H1 (cell line): ENCODE results near the gene FNDC3A. TPM values are rescaled to one million over a fixed set of nuclear protein-coding genes. Genes with fewer than 3 reads are reported as not detected.

Experiments used
- CTCF ChIA-PET: fragments of 300-600 bp; sonication (Branson Sonifier 250); formaldehyde crosslinking; loops from one replicate; lab custom pipeline; 2021; ENCODE audit not compliant: partially characterized antibody; lab: Charles Lee
- POLR2A ChIA-PET: fragments of 300-600 bp; sonication (Branson Sonifier 250); formaldehyde crosslinking; loops from one replicate; lab custom pipeline; 2021; ENCODE audit warnings: inconsistent platforms; ENCODE audit not compliant: partially characterized antibody; lab: Charles Lee
- DNase-seq, 2 experiments: peaks; one replicate each; pipeline versions ENCODE4 v3.0.0 to v3.0.0-alpha.2; 2010 to 2022; ENCODE audit warnings: low spot score in 2 of 2, low read depth in 1 of 2, mixed read lengths in 1 of 2
- FAIRE-seq: peaks from 2 replicates; lab custom pipeline; 2011; peaks lifted over from hg19 to GRCh38; lab: Jason Lieb, UNC
- H2AFZ ChIP-seq: 2 replicates; pipeline ENCODE4 v1.8.1; 2012; ENCODE audit warnings: low read length, inconsistent platforms
- H2AK5ac ChIP-seq: 2 replicates; pipeline ENCODE4 v1.6.1; 2013; ENCODE audit warnings: low read depth, low read length
- H2BK120ac ChIP-seq: replicated peaks from 2 replicates; pipeline ENCODE3; 2013; ENCODE audit warnings: low read depth, low read length, inconsistent platforms
- H2BK12ac ChIP-seq: 2 replicates; pipeline ENCODE4 v1.6.1; 2013; ENCODE audit warnings: low read depth, low read length
- H2BK15ac ChIP-seq: 2 replicates; pipeline ENCODE4 v1.6.1; 2013; ENCODE audit warnings: low read length
- H2BK20ac ChIP-seq: 2 replicates; pipeline ENCODE4 v1.6.1; 2013; ENCODE audit warnings: low read length
- H2BK5ac ChIP-seq: 2 replicates; pipeline ENCODE4 v1.6.1; 2013; ENCODE audit warnings: low read depth, low read length
- H3K14ac ChIP-seq: 2 replicates; pipeline ENCODE4 v1.6.1; 2013; ENCODE audit warnings: inconsistent platforms; ENCODE audit not compliant: insufficient read length
- H3K18ac ChIP-seq: 2 replicates; pipeline ENCODE4 v1.6.1; 2013; ENCODE audit warnings: low read length; ENCODE audit errors: extremely low read depth
- H3K23ac ChIP-seq: 2 replicates; pipeline ENCODE4 v1.6.1; 2013; ENCODE audit warnings: inconsistent platforms; ENCODE audit not compliant: insufficient read length
- H3K23me2 ChIP-seq: 2 replicates; pipeline ENCODE4 v1.6.1; 2013; ENCODE audit warnings: low read depth, low read length
- H3K27ac ChIP-seq: 2 replicates; pipeline ENCODE4 v1.6.1; 2011; ENCODE audit warnings: low read depth, low read length, inconsistent platforms
- H3K27me3 ChIP-seq, 4 experiments: replicated peaks in 1 of 4; 1 replicate in 1 of 4; 2 replicates in 3 of 4; pipeline versions ENCODE4 v1.6.1 to v1.8.1; 2011 to 2013; ENCODE audit warnings: low read length in 3 of 4, mild to moderate bottlenecking in 3 of 4, inconsistent platforms in 2 of 4, mixed read lengths in 2 of 4, moderate library complexity in 1 of 4; ENCODE audit not compliant: control insufficient read depth in 3 of 4, insufficient read depth in 3 of 4; ENCODE audit errors: extremely low read depth in 1 of 4
- H3K36me3 ChIP-seq, 4 experiments: 2 replicates each; pipeline versions ENCODE4 v1.6.1 to v1.8.1; 2011 to 2013; ENCODE audit warnings: mild to moderate bottlenecking in 4 of 4, low read length in 3 of 4, moderate library complexity in 2 of 4, control low read depth in 1 of 4, inconsistent platforms in 1 of 4; ENCODE audit not compliant: insufficient read depth in 4 of 4, control insufficient read depth in 2 of 4
- H3K4ac ChIP-seq: replicated peaks from 2 replicates; pipeline ENCODE3; 2013; ENCODE audit warnings: low read length, low read depth, mixed read lengths, inconsistent platforms; ENCODE audit not compliant: insufficient read length
- H3K4me1 ChIP-seq, 4 experiments: replicated peaks in 1 of 4; 1 replicate in 1 of 4; 2 replicates in 3 of 4; pipeline versions ENCODE4 v1.6.1 to v1.8.1; 2011 to 2013; ENCODE audit warnings: low read length in 3 of 4, inconsistent platforms in 2 of 4, mixed read lengths in 1 of 4; ENCODE audit not compliant: insufficient read depth in 4 of 4, control insufficient read depth in 3 of 4
- H3K4me2 ChIP-seq, 2 experiments: 2 replicates each; pipeline versions ENCODE4 v1.6.1 to v1.8.1; 2011 to 2013; ENCODE audit warnings: low read depth in 2 of 2, low read length in 2 of 2, control low read depth in 1 of 2, inconsistent platforms in 1 of 2, mild to moderate bottlenecking in 1 of 2; ENCODE audit not compliant: insufficient read depth in 1 of 2
- H3K4me3 ChIP-seq, 4 experiments: fragments of 200-600, 300-600 bp in 1 of 4; sonication (generic), shearing (Covaris generic), sonication (Bioruptor Twin) in 1 of 4; 2 replicates each; pipeline versions ENCODE4 v1.5.1 to v1.8.1; 2011 to 2016; ENCODE audit warnings: low read length in 4 of 4, low read depth in 3 of 4, control low read depth in 2 of 4, inconsistent platforms in 2 of 4, mild to moderate bottlenecking in 2 of 4, mixed read lengths in 1 of 4, moderate library complexity in 1 of 4; ENCODE audit not compliant: insufficient read depth in 2 of 4; ENCODE audit errors: extremely low read depth in 1 of 4
- H3K56ac ChIP-seq: replicated peaks from 2 replicates; pipeline ENCODE3; 2013; ENCODE audit warnings: low read depth, mild to moderate bottlenecking, mixed read lengths, low read length, inconsistent platforms; ENCODE audit not compliant: insufficient read length
- H3K79me1 ChIP-seq: 2 replicates; pipeline ENCODE4 v1.6.1; 2013; ENCODE audit warnings: low read depth, low read length, control low read depth
- H3K79me2 ChIP-seq, 2 experiments: 2 replicates each; pipeline versions ENCODE4 v1.6.1 to v1.8.1; 2012 to 2013; ENCODE audit warnings: low read length in 2 of 2, mild to moderate bottlenecking in 2 of 2, inconsistent platforms in 1 of 2; ENCODE audit not compliant: insufficient read depth in 2 of 2, control insufficient read depth in 1 of 2
- H3K9ac ChIP-seq, 4 experiments: replicated peaks in 1 of 4; 1 replicate in 1 of 4; 2 replicates in 3 of 4; pipeline versions ENCODE4 v1.6.1 to v1.8.1; 2011 to 2013; ENCODE audit warnings: low read depth in 3 of 4, low read length in 3 of 4, control low read depth in 2 of 4, mild to moderate bottlenecking in 2 of 4, moderate library complexity in 2 of 4, inconsistent platforms in 1 of 4; ENCODE audit errors: extremely low read depth in 1 of 4
- H3K9me3 ChIP-seq, 2 experiments: 2 replicates each; pipeline versions ENCODE4 v1.6.1 to v1.8.1; 2012 to 2013; ENCODE audit warnings: mild to moderate bottlenecking in 2 of 2, moderate library complexity in 2 of 2, control low read depth in 1 of 2, inconsistent platforms in 1 of 2, low read depth in 1 of 2, low read length in 1 of 2, mixed read lengths in 1 of 2; ENCODE audit not compliant: insufficient read depth in 2 of 2
- H4K20me1 ChIP-seq, 2 experiments: replicated peaks in 1 of 2; 2 replicates each; pipeline versions ENCODE3 to v1.8.1; 2011 to 2013; ENCODE audit warnings: inconsistent platforms in 2 of 2, low read length in 2 of 2, mild to moderate bottlenecking in 1 of 2; ENCODE audit not compliant: insufficient read depth in 2 of 2, control insufficient read depth in 1 of 2
- H4K5ac ChIP-seq: 2 replicates; pipeline ENCODE4 v1.6.1; 2013; ENCODE audit warnings: low read length, low read depth, mixed read lengths, inconsistent platforms; ENCODE audit not compliant: insufficient read length
- H4K8ac ChIP-seq: 2 replicates; pipeline ENCODE4 v1.8.0; 2013; ENCODE audit warnings: mild to moderate bottlenecking, moderate library complexity, low read length, inconsistent platforms; ENCODE audit not compliant: insufficient read depth; ENCODE audit errors: extremely low read depth
- H4K91ac ChIP-seq: replicated peaks from 2 replicates; pipeline ENCODE3; 2013; ENCODE audit warnings: low read length, mixed read lengths, inconsistent platforms; ENCODE audit not compliant: insufficient read length
- EGR1 ChIP-seq: IDR thresholded peaks from 2 replicates; pipeline ENCODE4 v1.6.1; 2011; ENCODE audit warnings: low read depth, low read length, borderline replicate concordance
- EP300 ChIP-seq, 2 experiments: IDR thresholded peaks; 1 replicate in 1 of 2; 2 replicates in 1 of 2; pipeline ENCODE4 v1.6.1; 2011 to 2012; ENCODE audit warnings: low read depth in 2 of 2, low read length in 2 of 2, mild to moderate bottlenecking in 2 of 2, borderline replicate concordance in 1 of 2, inconsistent platforms in 1 of 2, moderate library complexity in 1 of 2
- GABPA ChIP-seq: IDR thresholded peaks from 2 replicates; pipeline ENCODE4 v1.6.1; 2011; ENCODE audit warnings: mild to moderate bottlenecking, low read length, moderate library complexity, borderline replicate concordance; ENCODE audit not compliant: insufficient read depth
- MAFK ChIP-seq: IDR thresholded peaks from 2 replicates; pipeline ENCODE4 v1.6.1; 2012; ENCODE audit warnings: low read depth, mild to moderate bottlenecking, improper control_type of control experiment, low read length
- RNF2 ChIP-seq: fragments of 200-900, 300-1000 bp; sonication (generic); IDR thresholded peaks from 2 replicates; pipeline ENCODE4 v1.7.1; 2016; ENCODE audit warnings: borderline replicate concordance, low read depth, mild to moderate bottlenecking, antibody characterized with exemption, low read length; ENCODE audit not compliant: poor library complexity, severe bottlenecking; ENCODE audit errors: missing control alignments
- SAP30 ChIP-seq: fragments of 300-600 bp; sonication (generic); IDR thresholded peaks from 2 replicates; pipeline ENCODE4 v1.7.1; 2012; ENCODE audit warnings: low read length, moderate library complexity, mild to moderate bottlenecking, inconsistent platforms; ENCODE audit not compliant: insufficient read depth, insufficient replicate concordance
- SUZ12 ChIP-seq: fragments of 200-600 bp; sonication (generic); IDR thresholded peaks from 2 replicates; pipeline ENCODE4 v1.6.1; 2012; ENCODE audit warnings: mild to moderate bottlenecking, inconsistent platforms, low read length, moderate library complexity, mixed read lengths
- TAF7 ChIP-seq: optimal IDR thresholded peaks from 2 replicates; pipeline ENCODE3; 2011; ENCODE audit warnings: low read depth, mild to moderate bottlenecking, inconsistent platforms, low read length, moderate library complexity, borderline replicate concordance
- WGBS, 2 experiments: shearing (Covaris generic) in 1 of 2; methylation state at CpG; one replicate each; pipeline versions ENCODE4 v1.1.6 to v1.1.7; 2013 to 2015; ENCODE audit warnings: low lambda C conversion rate in 2 of 2, mixed read lengths in 2 of 2, inconsistent platforms in 1 of 2, low coverage in 1 of 2, missing lambda C conversion rate in 1 of 2; ENCODE audit not compliant: insufficient replicate concordance in 2 of 2, insufficient coverage in 1 of 2, insufficient read length in 1 of 2; ENCODE audit errors: extremely low coverage in 1 of 2, missing lambda C conversion rate in 1 of 2; 5-methylcytosine and 5-hydroxymethylcytosine counted together
- polyA plus RNA-seq, 7 experiments: library from polyadenylated mRNA; depleted of rRNA in 3 of 7; stranded (reverse) in 5 of 7; unstranded in 2 of 7; fragments of >200 nt in 5 of 7; fragments of 200-250 nt in 2 of 7; gene quantifications; 1 replicate in 5 of 7; 2 replicates in 1 of 7; 4 replicates in 1 of 7; pipeline versions ENCODE4 v1.2.1 to v1.2.3, GENCODE V29; 2011 to 2013; ENCODE audit warnings: missing spikeins in 2 of 7, mixed read lengths in 2 of 7
- total RNA-seq: library from RNA; stranded (reverse); fragmentation: NEBNext Ultra II Directional; extraction: Animal tissue kit (Norgen Biotek cat#: 25700); gene quantifications from 2 replicates; pipeline ENCODE4 v1.2.1, GENCODE V29; 2021
- TF ChIP-seq, protein P1 (sequence below): IDR thresholded peaks from 2 replicates; pipeline ENCODE4 v1.6.1; 2012; ENCODE audit warnings: low read length, inconsistent platforms
- TF ChIP-seq, protein P2 (sequence below): IDR thresholded peaks from 2 replicates; pipeline ENCODE4 v1.6.1; 2011; ENCODE audit warnings: low read depth, mild to moderate bottlenecking, low read length; ENCODE audit not compliant: insufficient read depth

FNDC3A gene
- total and polyA plus RNA-seq, 2 of the 8 experiments (the other 6 are each of a cell fraction or from before 2014, with no cell fraction given): 14.6 to 26.0 TPM

DNA sequence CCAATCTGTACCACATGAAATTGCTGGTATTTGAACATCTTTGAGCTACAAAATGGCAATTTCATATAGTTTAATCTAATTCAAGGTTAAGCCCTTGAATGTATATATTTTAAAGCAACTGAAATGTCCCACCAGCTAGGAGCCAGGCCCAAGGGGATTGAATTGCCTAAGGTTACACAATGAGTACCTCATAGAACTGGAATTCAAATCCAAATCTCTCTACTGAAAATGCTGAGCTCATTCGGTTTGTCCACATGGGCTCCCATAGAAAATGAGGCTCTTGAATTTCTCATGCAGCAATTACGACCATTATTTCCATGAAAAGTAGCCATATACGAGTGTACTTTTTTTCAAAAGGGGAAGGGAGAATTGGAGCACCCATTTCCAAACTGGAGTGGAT, 31.5 kb upstream of the FNDC3A start:
- H3K23me2 ChIP-seq: no peaks in the 10 kb centered on the region
- H3K36me3 ChIP-seq: no peaks in the 10 kb centered on the region
- no peak overlapping the region for H3K4me3 ChIP-seq
- H2AFZ ChIP-seq: no peak overlapping the region
- ChIA-PET CTCF (interaction anchor here (1.4 kb wide), 1 partner anchor 31 kb away, joined by 4 read pairs; the partner anchor contains the start of gene FNDC3A), POLR2A (interaction anchor here (0.6 kb wide), 1 partner anchor 101 kb away, joined by 3 read pairs; no protein-coding TSS in a partner anchor)
- no peak for FAIRE-seq
- H2BK12ac ChIP-seq: no peak overlapping the region
- no peak overlapping the region for H3K56ac ChIP-seq
- no peak overlapping the region for H4K91ac ChIP-seq
- H3K4ac ChIP-seq: no peak overlapping the region
- no peak overlapping the region for H3K18ac ChIP-seq
- no peak overlapping the region for H2AK5ac ChIP-seq
- no peak overlapping the region for H3K9ac ChIP-seq
- H4K5ac ChIP-seq: no peak overlapping the region
- H3K23ac ChIP-seq: no peak overlapping the region
- H2BK15ac ChIP-seq: no peak overlapping the region
- H3K9me3 ChIP-seq: no peaks in the 10 kb centered on the region
- no peak overlapping the region for H2BK20ac ChIP-seq
- 92% methylated on average over 3 of the region's 3 CpGs; no CpG with 5 or more reads in 1 of the 2 experiments for WGBS, 2 experiments
- DNase-seq: no peak
- H4K20me1 ChIP-seq: no peaks in the 10 kb centered on the region
- no peaks in the 10 kb centered on the region for H3K79me1 ChIP-seq
- no peak overlapping the region for H3K4me2 ChIP-seq
- H3K4me1 ChIP-seq: 0 out of 7 replicates have a peak, but pooled peaks cover 0 to 2% (median 0%) of the 10 kb centered on the region in 4 experiments
- H3K27me3 ChIP-seq: no peaks in the 10 kb centered on the region
- no peak overlapping the region for H2BK120ac ChIP-seq
- H4K8ac ChIP-seq: no peak overlapping the region
- no peak overlapping the region for H3K14ac ChIP-seq
- H3K79me2 ChIP-seq: no peaks in the 10 kb centered on the region
- H3K27ac ChIP-seq: no peak overlapping the region
- H2BK5ac ChIP-seq: no peak overlapping the region
- TF ChIP-seq SUZ12: no peak
- no peak for TF ChIP-seq EP300 (IDR thresholded peaks at IDR 0.05; ENCODE audit: borderline replicate concordance in 1 of 2, low read depth in 2 of 2, low read length in 2 of 2)
- TF ChIP-seq SAP30: no peak
- no peak for TF ChIP-seq EGR1
- no peak for TF ChIP-seq TAF7
- no peak for TF ChIP-seq GABPA
- TF ChIP-seq MAFK: no peak
- TF ChIP-seq, protein P1, sequence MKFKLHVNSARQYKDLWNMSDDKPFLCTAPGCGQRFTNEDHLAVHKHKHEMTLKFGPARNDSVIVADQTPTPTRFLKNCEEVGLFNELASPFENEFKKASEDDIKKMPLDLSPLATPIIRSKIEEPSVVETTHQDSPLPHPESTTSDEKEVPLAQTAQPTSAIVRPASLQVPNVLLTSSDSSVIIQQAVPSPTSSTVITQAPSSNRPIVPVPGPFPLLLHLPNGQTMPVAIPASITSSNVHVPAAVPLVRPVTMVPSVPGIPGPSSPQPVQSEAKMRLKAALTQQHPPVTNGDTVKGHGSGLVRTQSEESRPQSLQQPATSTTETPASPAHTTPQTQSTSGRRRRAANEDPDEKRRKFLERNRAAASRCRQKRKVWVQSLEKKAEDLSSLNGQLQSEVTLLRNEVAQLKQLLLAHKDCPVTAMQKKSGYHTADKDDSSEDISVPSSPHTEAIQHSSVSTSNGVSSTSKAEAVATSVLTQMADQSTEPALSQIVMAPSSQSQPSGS: no peak
- no peak for TF ChIP-seq RNF2
- TF ChIP-seq, protein P2, sequence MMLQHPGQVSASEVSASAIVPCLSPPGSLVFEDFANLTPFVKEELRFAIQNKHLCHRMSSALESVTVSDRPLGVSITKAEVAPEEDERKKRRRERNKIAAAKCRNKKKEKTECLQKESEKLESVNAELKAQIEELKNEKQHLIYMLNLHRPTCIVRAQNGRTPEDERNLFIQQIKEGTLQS: no peak
